ENCODE data around the gene COX7A1. TPM values are rescaled to one million over a fixed set of nuclear protein-coding genes. Genes with fewer than 3 reads are reported as not detected.

Gene COX7A1
- total and polyA plus RNA-seq, 10 of the 15 experiments (the other 5 are each of a cell fraction or from before 2014, with no cell fraction given), result not detected

DNA sequence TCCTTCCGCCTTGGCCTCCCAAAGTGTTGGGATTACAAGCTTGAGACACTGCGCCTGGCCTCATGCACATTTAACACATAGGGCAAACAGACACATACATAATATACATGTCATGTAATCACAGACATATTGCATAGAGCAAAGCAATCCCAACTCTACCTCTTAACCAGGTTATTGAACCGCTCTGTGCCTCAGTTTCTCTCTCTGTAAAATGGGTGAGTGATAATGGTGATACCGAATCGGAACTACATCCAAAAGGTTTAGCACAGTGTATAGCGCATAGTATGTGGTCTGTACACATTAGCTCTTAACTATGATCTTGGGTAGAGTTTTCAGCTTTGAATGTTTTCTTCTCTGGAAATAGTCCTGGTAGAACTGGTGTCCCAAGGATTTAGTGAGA, 7.6 kb downstream of the COX7A1 start:
- 98% methylated on average over 6 of the region's 6 CpGs for WGBS (ENCODE audit: insufficient coverage, insufficient replicate concordance, low lambda C conversion rate, missing lambda C conversion rate)
- no peaks in the 10 kb centered on the region for H3K9me3 ChIP-seq (replicated peaks; ENCODE audit: control insufficient read depth, insufficient read depth, low read length)
- no peak overlapping the region for H3K27ac ChIP-seq (ENCODE audit: control insufficient read depth, insufficient read depth)
- H3K4me3 ChIP-seq, result no peak overlapping the region
- no TSS peak for BruUV-seq (replicated peaks)
- no peak for ATAC-seq
- TF ChIP-seq WRNIP1 (IDR thresholded peaks at IDR 0.05; ENCODE audit: borderline replicate concordance, low read depth, low read length) (no peak), STAT3 (IDR thresholded peaks at IDR 0.05; ENCODE audit: low read depth, low read length) (no peak), MEF2A (IDR thresholded peaks at IDR 0.05; ENCODE audit: insufficient read depth, low read depth, low read length) (no peak), RUNX3 (IDR thresholded peaks at IDR 0.05; ENCODE audit: low read length) (no peak), NR2C2 (IDR thresholded peaks at IDR 0.05; ENCODE audit: borderline replicate concordance, control insufficient read depth, insufficient read length, low read depth) (no peak), CBFB (IDR thresholded peaks at IDR 0.05; ENCODE audit: low read depth) (no peak), SREBF2 (IDR thresholded peaks at IDR 0.05; ENCODE audit: low read length) (no peak), NR2C1 (IDR thresholded peaks at IDR 0.05) (no peak), MYC (IDR thresholded peaks at IDR 0.05; ENCODE audit: insufficient read depth, insufficient read length, insufficient replicate concordance, low read length, severe bottlenecking) (no peak)
- TF ChIP-seq, protein P1, sequence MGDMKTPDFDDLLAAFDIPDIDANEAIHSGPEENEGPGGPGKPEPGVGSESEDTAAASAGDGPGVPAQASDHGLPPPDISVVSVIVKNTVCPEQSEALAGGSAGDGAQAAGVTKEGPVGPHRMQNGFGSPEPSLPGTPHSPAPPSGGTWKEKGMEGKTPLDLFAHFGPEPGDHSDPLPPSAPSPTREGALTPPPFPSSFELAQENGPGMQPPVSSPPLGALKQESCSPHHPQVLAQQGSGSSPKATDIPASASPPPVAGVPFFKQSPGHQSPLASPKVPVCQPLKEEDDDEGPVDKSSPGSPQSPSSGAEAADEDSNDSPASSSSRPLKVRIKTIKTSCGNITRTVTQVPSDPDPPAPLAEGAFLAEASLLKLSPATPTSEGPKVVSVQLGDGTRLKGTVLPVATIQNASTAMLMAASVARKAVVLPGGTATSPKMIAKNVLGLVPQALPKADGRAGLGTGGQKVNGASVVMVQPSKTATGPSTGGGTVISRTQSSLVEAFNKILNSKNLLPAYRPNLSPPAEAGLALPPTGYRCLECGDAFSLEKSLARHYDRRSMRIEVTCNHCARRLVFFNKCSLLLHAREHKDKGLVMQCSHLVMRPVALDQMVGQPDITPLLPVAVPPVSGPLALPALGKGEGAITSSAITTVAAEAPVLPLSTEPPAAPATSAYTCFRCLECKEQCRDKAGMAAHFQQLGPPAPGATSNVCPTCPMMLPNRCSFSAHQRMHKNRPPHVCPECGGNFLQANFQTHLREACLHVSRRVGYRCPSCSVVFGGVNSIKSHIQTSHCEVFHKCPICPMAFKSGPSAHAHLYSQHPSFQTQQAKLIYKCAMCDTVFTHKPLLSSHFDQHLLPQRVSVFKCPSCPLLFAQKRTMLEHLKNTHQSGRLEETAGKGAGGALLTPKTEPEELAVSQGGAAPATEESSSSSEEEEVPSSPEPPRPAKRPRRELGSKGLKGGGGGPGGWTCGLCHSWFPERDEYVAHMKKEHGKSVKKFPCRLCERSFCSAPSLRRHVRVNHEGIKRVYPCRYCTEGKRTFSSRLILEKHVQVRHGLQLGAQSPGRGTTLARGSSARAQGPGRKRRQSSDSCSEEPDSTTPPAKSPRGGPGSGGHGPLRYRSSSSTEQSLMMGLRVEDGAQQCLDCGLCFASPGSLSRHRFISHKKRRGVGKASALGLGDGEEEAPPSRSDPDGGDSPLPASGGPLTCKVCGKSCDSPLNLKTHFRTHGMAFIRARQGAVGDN (IDR thresholded peaks at IDR 0.05), result no peak
- TF ChIP-seq, protein P2, sequence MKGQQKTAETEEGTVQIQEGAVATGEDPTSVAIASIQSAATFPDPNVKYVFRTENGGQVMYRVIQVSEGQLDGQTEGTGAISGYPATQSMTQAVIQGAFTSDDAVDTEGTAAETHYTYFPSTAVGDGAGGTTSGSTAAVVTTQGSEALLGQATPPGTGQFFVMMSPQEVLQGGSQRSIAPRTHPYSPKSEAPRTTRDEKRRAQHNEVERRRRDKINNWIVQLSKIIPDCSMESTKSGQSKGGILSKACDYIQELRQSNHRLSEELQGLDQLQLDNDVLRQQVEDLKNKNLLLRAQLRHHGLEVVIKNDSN (IDR thresholded peaks at IDR 0.05; ENCODE audit: borderline replicate concordance, extremely low read length, insufficient read depth, low read depth, low read length), result no peak
- TF ChIP-seq, protein P3, sequence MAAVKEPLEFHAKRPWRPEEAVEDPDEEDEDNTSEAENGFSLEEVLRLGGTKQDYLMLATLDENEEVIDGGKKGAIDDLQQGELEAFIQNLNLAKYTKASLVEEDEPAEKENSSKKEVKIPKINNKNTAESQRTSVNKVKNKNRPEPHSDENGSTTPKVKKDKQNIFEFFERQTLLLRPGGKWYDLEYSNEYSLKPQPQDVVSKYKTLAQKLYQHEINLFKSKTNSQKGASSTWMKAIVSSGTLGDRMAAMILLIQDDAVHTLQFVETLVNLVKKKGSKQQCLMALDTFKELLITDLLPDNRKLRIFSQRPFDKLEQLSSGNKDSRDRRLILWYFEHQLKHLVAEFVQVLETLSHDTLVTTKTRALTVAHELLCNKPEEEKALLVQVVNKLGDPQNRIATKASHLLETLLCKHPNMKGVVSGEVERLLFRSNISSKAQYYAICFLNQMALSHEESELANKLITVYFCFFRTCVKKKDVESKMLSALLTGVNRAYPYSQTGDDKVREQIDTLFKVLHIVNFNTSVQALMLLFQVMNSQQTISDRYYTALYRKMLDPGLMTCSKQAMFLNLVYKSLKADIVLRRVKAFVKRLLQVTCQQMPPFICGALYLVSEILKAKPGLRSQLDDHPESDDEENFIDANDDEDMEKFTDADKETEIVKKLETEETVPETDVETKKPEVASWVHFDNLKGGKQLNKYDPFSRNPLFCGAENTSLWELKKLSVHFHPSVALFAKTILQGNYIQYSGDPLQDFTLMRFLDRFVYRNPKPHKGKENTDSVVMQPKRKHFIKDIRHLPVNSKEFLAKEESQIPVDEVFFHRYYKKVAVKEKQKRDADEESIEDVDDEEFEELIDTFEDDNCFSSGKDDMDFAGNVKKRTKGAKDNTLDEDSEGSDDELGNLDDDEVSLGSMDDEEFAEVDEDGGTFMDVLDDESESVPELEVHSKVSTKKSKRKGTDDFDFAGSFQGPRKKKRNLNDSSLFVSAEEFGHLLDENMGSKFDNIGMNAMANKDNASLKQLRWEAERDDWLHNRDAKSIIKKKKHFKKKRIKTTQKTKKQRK (IDR thresholded peaks at IDR 0.05; ENCODE audit: low read depth, low read length), result no peak
- TF ChIP-seq, protein P4, sequence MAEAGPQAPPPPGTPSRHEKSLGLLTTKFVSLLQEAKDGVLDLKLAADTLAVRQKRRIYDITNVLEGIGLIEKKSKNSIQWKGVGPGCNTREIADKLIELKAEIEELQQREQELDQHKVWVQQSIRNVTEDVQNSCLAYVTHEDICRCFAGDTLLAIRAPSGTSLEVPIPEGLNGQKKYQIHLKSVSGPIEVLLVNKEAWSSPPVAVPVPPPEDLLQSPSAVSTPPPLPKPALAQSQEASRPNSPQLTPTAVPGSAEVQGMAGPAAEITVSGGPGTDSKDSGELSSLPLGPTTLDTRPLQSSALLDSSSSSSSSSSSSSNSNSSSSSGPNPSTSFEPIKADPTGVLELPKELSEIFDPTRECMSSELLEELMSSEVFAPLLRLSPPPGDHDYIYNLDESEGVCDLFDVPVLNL (IDR thresholded peaks at IDR 0.05; ENCODE audit: low read depth, low read length), result no peak
- POLR2A ChIA-PET, result no interaction called here
- no peak for FAIRE-seq
- no peak overlapping the region for H3K4me2 ChIP-seq (ENCODE audit: control insufficient read depth, insufficient read depth)
- no peak overlapping the region for H2AFZ ChIP-seq (ENCODE audit: control insufficient read depth, low read depth, low read length)
- peaks cover 6% of the 10 kb centered on the region; the same call in 1 of the 2 replicates for H3K4me1 ChIP-seq (ENCODE audit: control insufficient read depth, insufficient read depth, low read length)
- no peak for DNase-seq (ENCODE audit: low read depth, low spot score)
- no peaks in the 10 kb centered on the region for H3K27me3 ChIP-seq (replicated peaks in 1 of 2; ENCODE audit: control insufficient read depth in 2 of 2, insufficient read depth in 2 of 2, low read length in 1 of 2)
- in situ Hi-C loops (cut with MboI), result no loop called here
- H3K36me3 ChIP-seq (ENCODE audit: control insufficient read depth in 2 of 2, insufficient read depth in 2 of 2, low read length in 1 of 2), result peaks cover 11 to 17% of the 10 kb centered on the region in 2 experiments; a peak in 3 of 4 replicates
- CTCF ChIA-PET, result interaction anchor here (1.0 kb wide), 1 partner anchor 17 kb away, joined by 5 read pairs; no protein-coding TSS in a partner anchor
- RAD21 ChIA-PET (ENCODE audit: unreplicated experiment), result no interaction called here
- SMC1A ChIA-PET (ENCODE audit: uncharacterized antibody, unreplicated experiment), result interaction anchor here (1.3 kb wide), 1 partner anchor 8 kb away, joined by 3 read pairs; no protein-coding TSS in a partner anchor
- H3K79me2 ChIP-seq (ENCODE audit: control insufficient read depth, insufficient read depth, low read length), result peaks cover 16% of the 10 kb centered on the region
- no peak overlapping the region for H3K9ac ChIP-seq (ENCODE audit: control insufficient read depth, insufficient read depth, low read length)
- H4K20me1 ChIP-seq (ENCODE audit: control insufficient read depth, insufficient read depth), result peaks cover 6% of the 10 kb centered on the region
- intact Hi-C loops (cut with micrococcal nuclease; ENCODE audit: unreplicated experiment), result no loop called here

All from GM12878 (cell line).